ENCODE measurements around the gene MIOS. TPM values are rescaled to one million over a fixed set of nuclear protein-coding genes. Genes with fewer than 3 reads are reported as not detected.

Gene MIOS
- total and polyA plus RNA-seq, 12 donors = 8.7 to 51.3 (median 24.7) TPM

GRCh38 chr7:7618410-7618809 lies 51.7 kb downstream of the MIOS start:
- H3K4me1 ChIP-seq (replicated peaks in 1 of 2) = no peaks in the 10 kb centered on the region
- no peaks in the 10 kb centered on the region for H3K9me3 ChIP-seq (replicated peaks in 1 of 3)
- DNase-seq = no peak
- H3K36me3 ChIP-seq (replicated peaks in 1 of 2) = no peaks in the 10 kb centered on the region
- TF ChIP-seq POLR2A (IDR thresholded peaks at IDR 0.05) (no peak), CTCF (IDR thresholded peaks at IDR 0.05) (no peak)
- H3K27me3 ChIP-seq = no peaks in the 10 kb centered on the region
- no peak overlapping the region for H3K4me3 ChIP-seq
- 84 to 94% (median 90%) methylated on average over 1 of the region's 1 CpG for WGBS, 4 donors
- H3K27ac ChIP-seq = no peak overlapping the region
- intact Hi-C loops (cut with DNase I) = no loop called here

- H3K36me3 ChIP-seq (replicated peaks in 1 of 2) = no peaks in the 10 kb centered on the region
- intact Hi-C loops (cut with DNase I) = no loop called here
- peak overlapping the region in 1 of 5 donors; percentile 17 for H3K27ac ChIP-seq
- no peak overlapping the region for H3K4me3 ChIP-seq
- no peaks in the 10 kb centered on the region for H3K9me3 ChIP-seq (replicated peaks in 1 of 3)
- WGBS, 4 donors = 84 to 92% (median 89%) methylated on average over 1 of the region's 1 CpG
- H3K27me3 ChIP-seq = no peaks in the 10 kb centered on the region
- DNase-seq = no peak
- no peaks in the 10 kb centered on the region for H3K4me1 ChIP-seq (replicated peaks in 1 of 2)
- TF ChIP-seq POLR2A (IDR thresholded peaks at IDR 0.05) (no peak), CTCF (IDR thresholded peaks at IDR 0.05) (no peak)
Measured at GRCh38 chr7:7620236-7620635, 53.6 kb downstream of the MIOS start.

GRCh38 chr7:7620644-7621210 lies 54.0 kb downstream of the MIOS start:
- intact Hi-C loops (cut with DNase I) = no loop called here
- H3K4me1 ChIP-seq (replicated peaks in 1 of 2) = no peaks in the 10 kb centered on the region
- no peaks in the 10 kb centered on the region for H3K9me3 ChIP-seq (replicated peaks in 1 of 3)
- H3K27me3 ChIP-seq = no peaks in the 10 kb centered on the region
- peak overlapping the region in 1 of 5 donors; percentile 17 for H3K27ac ChIP-seq
- TF ChIP-seq CTCF (IDR thresholded peaks at IDR 0.05) (no peak), POLR2A (IDR thresholded peaks at IDR 0.05) (no peak)
- no peak for DNase-seq
- H3K4me3 ChIP-seq = no peak overlapping the region
- H3K36me3 ChIP-seq (replicated peaks in 1 of 2) = no peaks in the 10 kb centered on the region

GRCh38 chr7:7628476-7628875 lies 61.8 kb downstream of the MIOS start:
- intact Hi-C loops (cut with DNase I) = no loop called here
- Histone ChIP-seq H3K9me3 (replicated peaks in 1 of 3) (no peaks in the 10 kb centered on the region), H3K36me3 (replicated peaks in 1 of 2) (no peaks in the 10 kb centered on the region), H3K27me3 (no peaks in the 10 kb centered on the region), H3K4me3 (no peak overlapping the region), H3K27ac (no peak overlapping the region), H3K4me1 (replicated peaks in 1 of 2) (no peaks in the 10 kb centered on the region)
- no peak for TF ChIP-seq POLR2A (IDR thresholded peaks at IDR 0.05)
- TF ChIP-seq CTCF (IDR thresholded peaks at IDR 0.05) = no peak
- no peak for DNase-seq
- 58 to 85% (median 73%) methylated on average over 1 of the region's 1 CpG for WGBS, 4 donors
